ENCODE measurements around the gene PPP2R1A.

Gene PPP2R1A

DNA sequence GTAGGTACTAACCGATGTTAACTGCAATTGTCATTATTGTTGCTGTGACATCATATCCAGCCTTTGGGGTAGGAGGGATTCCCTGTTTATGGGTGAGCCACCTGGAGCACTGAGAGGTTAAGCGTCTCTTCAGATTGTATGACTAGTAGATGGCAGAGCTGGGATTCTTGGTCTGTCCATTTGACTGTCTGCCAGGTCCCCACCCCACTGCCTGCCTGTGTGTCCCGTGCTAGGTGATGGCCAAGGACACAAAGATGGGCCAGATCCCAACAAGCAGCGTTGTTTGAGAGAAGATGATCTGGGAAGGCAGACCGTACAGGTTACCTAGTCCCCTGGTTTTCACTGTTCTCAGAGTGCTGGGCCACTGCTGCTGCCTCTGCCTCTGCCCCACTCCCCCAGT lies 16.6 kb downstream of the PPP2R1A start:
- Histone ChIP-seq H4K91ac (ENCODE audit: low read depth, low read length) (no peak overlapping the region), H3K4me1 (ENCODE audit: control insufficient read depth in 1 of 2, insufficient read depth in 2 of 2, low read length in 2 of 2) (no peaks in the 10 kb centered on the region), H2AFZ (ENCODE audit: insufficient read depth, low read length, poor library complexity) (no peak overlapping the region), H3K9ac (ENCODE audit: low read length) (no peak overlapping the region), H3K27me3 (ENCODE audit: insufficient read depth, low read length) (no peaks in the 10 kb centered on the region), H3K79me2 (ENCODE audit: control insufficient read depth, insufficient read depth, low read length, poor library complexity) (no peaks in the 10 kb centered on the region), H3K4me2 (ENCODE audit: low read length) (no peak overlapping the region), H3K36me3 (ENCODE audit: control insufficient read depth in 1 of 2, insufficient read depth in 2 of 2, low read length in 2 of 2) (peaks cover 59 to 85% of the 10 kb centered on the region in 2 experiments), H3K79me1 (ENCODE audit: low read length) (no peaks in the 10 kb centered on the region), H2AK5ac (ENCODE audit: low read length) (no peak overlapping the region), H3K18ac (ENCODE audit: low read length) (no peak overlapping the region), H3K9me3 (ENCODE audit: insufficient read depth, low read depth, low read length) (no peaks in the 10 kb centered on the region), H2BK12ac (ENCODE audit: low read length) (no peak overlapping the region), H3K4me3 (ENCODE audit: low read depth, low read length) (no peak overlapping the region), H4K8ac (ENCODE audit: low read depth, low read length) (no peak overlapping the region), H2BK120ac (ENCODE audit: insufficient read depth, low read length, poor library complexity) (no peak overlapping the region), H3K27ac (ENCODE audit: low read depth, low read length) (no peak overlapping the region), H3K4ac (ENCODE audit: low read depth, low read length) (no peak overlapping the region), H3K23ac (ENCODE audit: low read length) (no peak overlapping the region), H2BK5ac (ENCODE audit: low read depth, low read length, poor library complexity) (no peak overlapping the region), H4K12ac (ENCODE audit: low read depth, low read length) (no peak overlapping the region), H3K14ac (ENCODE audit: low read length) (no peak overlapping the region)
- no peak for DNase-seq
- WGBS (ENCODE audit: extremely low coverage, insufficient coverage, insufficient read length): no CpG with 5 or more reads among the region's 5 CpGs

DNA sequence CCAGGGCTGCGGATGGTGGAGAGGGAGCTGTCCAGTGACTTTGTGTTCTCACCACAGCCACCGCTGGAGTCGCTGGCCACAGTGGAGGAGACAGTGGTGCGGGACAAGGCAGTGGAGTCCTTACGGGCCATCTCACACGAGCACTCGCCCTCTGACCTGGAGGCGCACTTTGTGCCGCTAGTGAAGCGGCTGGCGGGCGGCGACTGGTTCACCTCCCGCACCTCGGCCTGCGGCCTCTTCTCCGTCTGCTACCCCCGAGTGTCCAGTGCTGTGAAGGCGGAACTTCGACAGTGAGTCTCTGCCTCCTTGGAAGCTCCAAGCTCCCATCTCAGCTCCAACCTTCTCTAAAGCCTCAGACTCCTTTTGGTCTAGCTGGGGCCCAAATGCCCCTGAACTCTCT lies 21.4 kb downstream of the PPP2R1A start:
- no peak overlapping the region for H2AK5ac ChIP-seq (ENCODE audit: low read length)
- no peak overlapping the region for H4K8ac ChIP-seq (ENCODE audit: low read depth, low read length)
- H3K27ac ChIP-seq (ENCODE audit: low read depth, low read length): peak overlapping the region; percentile 52
- no peaks in the 10 kb centered on the region for H3K79me2 ChIP-seq (ENCODE audit: control insufficient read depth, insufficient read depth, low read length, poor library complexity)
- H3K79me1 ChIP-seq (ENCODE audit: low read length): no peaks in the 10 kb centered on the region
- no peak overlapping the region for H4K91ac ChIP-seq (ENCODE audit: low read depth, low read length)
- H3K9ac ChIP-seq (ENCODE audit: low read length): no peak overlapping the region
- no peak overlapping the region for H3K14ac ChIP-seq (ENCODE audit: low read length)
- no peak overlapping the region for H2BK5ac ChIP-seq (ENCODE audit: low read depth, low read length, poor library complexity)
- no peak overlapping the region for H2BK12ac ChIP-seq (ENCODE audit: low read length)
- no peak overlapping the region for H2AFZ ChIP-seq (ENCODE audit: insufficient read depth, low read length, poor library complexity)
- H3K23ac ChIP-seq (ENCODE audit: low read length): no peak overlapping the region
- H2BK120ac ChIP-seq (ENCODE audit: insufficient read depth, low read length, poor library complexity): no peak overlapping the region
- no peak overlapping the region for H3K4me2 ChIP-seq (ENCODE audit: low read length)
- H4K12ac ChIP-seq (ENCODE audit: low read depth, low read length): no peak overlapping the region
- no peak overlapping the region for H3K4me3 ChIP-seq (ENCODE audit: low read depth, low read length)
- no peaks in the 10 kb centered on the region for H3K27me3 ChIP-seq (ENCODE audit: insufficient read depth, low read length)
- DNase-seq: peak in 1 of 2 donors; percentile 27
- peak overlapping the region; percentile 7 for H3K18ac ChIP-seq (ENCODE audit: low read length)
- peaks cover 2 to 3% of the 10 kb centered on the region in 2 experiments for H3K4me1 ChIP-seq (ENCODE audit: control insufficient read depth in 1 of 2, insufficient read depth in 2 of 2, low read length in 2 of 2)
- no CpG with 5 or more reads among the region's 20 CpGs for WGBS (ENCODE audit: extremely low coverage, insufficient coverage, insufficient read length)
- peaks cover 70 to 84% of the 10 kb centered on the region in 2 experiments for H3K36me3 ChIP-seq (ENCODE audit: control insufficient read depth in 1 of 2, insufficient read depth in 2 of 2, low read length in 2 of 2)
- no peaks in the 10 kb centered on the region for H3K9me3 ChIP-seq (ENCODE audit: insufficient read depth, low read depth, low read length)
- H3K4ac ChIP-seq (ENCODE audit: low read depth, low read length): no peak overlapping the region

DNA sequence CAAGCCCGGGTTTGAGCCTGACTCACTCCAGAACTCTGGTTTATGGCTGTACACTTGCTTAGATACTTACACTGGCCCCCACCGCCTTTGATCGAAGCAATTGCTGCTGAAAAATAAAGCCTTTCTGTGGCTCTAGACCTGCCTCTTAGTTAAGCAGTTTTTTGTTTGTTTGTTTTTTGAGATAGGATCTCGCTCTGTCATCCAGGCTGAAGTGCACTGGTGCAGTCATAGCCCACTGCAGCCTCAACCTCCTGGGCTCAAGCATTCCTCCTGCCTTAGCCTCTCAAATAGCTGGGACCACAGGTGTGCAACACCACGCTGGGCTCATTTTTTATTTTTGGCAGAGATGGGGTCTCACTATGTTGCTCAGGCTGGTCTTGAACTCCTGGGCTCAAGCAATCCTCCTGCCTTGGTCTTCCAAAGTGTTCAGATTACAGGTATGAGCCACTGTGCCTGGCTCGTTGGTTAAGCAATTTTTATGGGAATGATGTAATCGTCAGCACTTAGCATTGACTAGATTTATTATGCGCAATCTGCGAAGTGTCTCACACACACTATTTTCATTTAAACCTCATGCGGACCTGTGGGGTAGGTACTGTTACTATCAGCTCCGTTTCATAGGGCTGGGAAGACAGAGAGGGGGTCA lies 22.2 kb downstream of the PPP2R1A start:
- Histone ChIP-seq H2BK5ac (ENCODE audit: low read depth, low read length, poor library complexity) (peak overlapping the region; percentile 38), H4K8ac (ENCODE audit: low read depth, low read length) (no peak overlapping the region), H4K12ac (ENCODE audit: low read depth, low read length) (no peak overlapping the region), H3K27me3 (ENCODE audit: insufficient read depth, low read length) (no peaks in the 10 kb centered on the region), H2AFZ (ENCODE audit: insufficient read depth, low read length, poor library complexity) (no peak overlapping the region), H4K91ac (ENCODE audit: low read depth, low read length) (peak overlapping the region; percentile 5), H2BK120ac (ENCODE audit: insufficient read depth, low read length, poor library complexity) (no peak overlapping the region), H3K4me1 (ENCODE audit: control insufficient read depth in 1 of 2, insufficient read depth in 2 of 2, low read length in 2 of 2) (peaks cover 2 to 3% of the 10 kb centered on the region in 2 experiments), H3K23ac (ENCODE audit: low read length) (no peak overlapping the region), H3K79me1 (ENCODE audit: low read length) (no peaks in the 10 kb centered on the region), H3K4ac (ENCODE audit: low read depth, low read length) (no peak overlapping the region), H3K9me3 (ENCODE audit: insufficient read depth, low read depth, low read length) (no peaks in the 10 kb centered on the region), H3K14ac (ENCODE audit: low read length) (no peak overlapping the region), H3K4me3 (ENCODE audit: low read depth, low read length) (no peak overlapping the region), H2AK5ac (ENCODE audit: low read length) (no peak overlapping the region), H3K79me2 (ENCODE audit: control insufficient read depth, insufficient read depth, low read length, poor library complexity) (no peaks in the 10 kb centered on the region), H3K9ac (ENCODE audit: low read length) (no peak overlapping the region), H2BK12ac (ENCODE audit: low read length) (no peak overlapping the region), H3K27ac (ENCODE audit: low read depth, low read length) (no peak overlapping the region), H3K4me2 (ENCODE audit: low read length) (no peak overlapping the region), H3K18ac (ENCODE audit: low read length) (no peak overlapping the region), H3K36me3 (ENCODE audit: control insufficient read depth in 1 of 2, insufficient read depth in 2 of 2, low read length in 2 of 2) (peaks cover 74 to 86% of the 10 kb centered on the region in 2 experiments)
- no CpG with 5 or more reads among the region's 11 CpGs for WGBS (ENCODE audit: extremely low coverage, insufficient coverage, insufficient read length)
- DNase-seq: peak; percentile 57 to 89

DNA sequence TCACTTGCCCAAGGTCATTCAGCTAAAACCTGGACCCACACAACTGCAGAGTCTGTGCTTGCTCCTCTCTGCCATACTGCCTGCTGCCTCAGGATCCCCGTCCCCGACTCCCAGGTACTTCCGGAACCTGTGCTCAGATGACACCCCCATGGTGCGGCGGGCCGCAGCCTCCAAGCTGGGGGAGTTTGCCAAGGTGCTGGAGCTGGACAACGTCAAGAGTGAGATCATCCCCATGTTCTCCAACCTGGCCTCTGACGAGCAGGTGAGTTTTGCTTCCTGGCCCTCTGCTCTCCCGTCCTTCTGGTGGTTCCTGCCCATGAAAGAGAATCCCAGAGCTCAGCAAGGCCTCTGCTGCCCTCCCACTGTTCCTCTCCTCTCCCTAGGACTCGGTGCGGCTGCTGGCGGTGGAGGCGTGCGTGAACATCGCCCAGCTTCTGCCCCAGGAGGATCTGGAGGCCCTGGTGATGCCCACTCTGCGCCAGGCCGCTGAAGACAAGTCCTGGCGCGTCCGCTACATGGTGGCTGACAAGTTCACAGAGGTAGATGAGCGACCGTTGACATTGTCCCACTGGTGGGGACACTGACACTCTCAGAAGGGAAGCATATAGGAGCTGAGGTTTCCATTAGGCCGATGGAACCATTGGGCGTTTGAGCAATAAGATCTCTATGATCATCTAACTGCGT lies 22.9 kb downstream of the PPP2R1A start:
- H2AFZ ChIP-seq (ENCODE audit: insufficient read depth, low read length, poor library complexity): no peak overlapping the region
- no peak overlapping the region for H2AK5ac ChIP-seq (ENCODE audit: low read length)
- peaks cover 2 to 3% of the 10 kb centered on the region in 2 experiments for H3K4me1 ChIP-seq (ENCODE audit: control insufficient read depth in 1 of 2, insufficient read depth in 2 of 2, low read length in 2 of 2)
- peak overlapping the region; percentile 5 for H4K91ac ChIP-seq (ENCODE audit: low read depth, low read length)
- peaks cover 74 to 86% of the 10 kb centered on the region in 2 experiments for H3K36me3 ChIP-seq (ENCODE audit: control insufficient read depth in 1 of 2, insufficient read depth in 2 of 2, low read length in 2 of 2)
- H3K4ac ChIP-seq (ENCODE audit: low read depth, low read length): no peak overlapping the region
- WGBS (ENCODE audit: extremely low coverage, insufficient coverage, insufficient read length): no CpG with 5 or more reads among the region's 25 CpGs
- no peak overlapping the region for H3K4me2 ChIP-seq (ENCODE audit: low read length)
- no peak overlapping the region for H3K14ac ChIP-seq (ENCODE audit: low read length)
- H4K8ac ChIP-seq (ENCODE audit: low read depth, low read length): peak overlapping the region; percentile 17
- H2BK120ac ChIP-seq (ENCODE audit: insufficient read depth, low read length, poor library complexity): no peak overlapping the region
- H3K79me2 ChIP-seq (ENCODE audit: control insufficient read depth, insufficient read depth, low read length, poor library complexity): no peaks in the 10 kb centered on the region
- no peak overlapping the region for H2BK12ac ChIP-seq (ENCODE audit: low read length)
- no peak overlapping the region for H3K4me3 ChIP-seq (ENCODE audit: low read depth, low read length)
- H3K27ac ChIP-seq (ENCODE audit: low read depth, low read length): no peak overlapping the region
- no peaks in the 10 kb centered on the region for H3K27me3 ChIP-seq (ENCODE audit: insufficient read depth, low read length)
- DNase-seq: no peak
- peak overlapping the region; percentile 11 for H3K18ac ChIP-seq (ENCODE audit: low read length)
- H3K9ac ChIP-seq (ENCODE audit: low read length): no peak overlapping the region
- H2BK5ac ChIP-seq (ENCODE audit: low read depth, low read length, poor library complexity): peak overlapping the region; percentile 38
- H3K79me1 ChIP-seq (ENCODE audit: low read length): no peaks in the 10 kb centered on the region
- peak overlapping the region; percentile 52 for H4K12ac ChIP-seq (ENCODE audit: low read depth, low read length)
- no peaks in the 10 kb centered on the region for H3K9me3 ChIP-seq (ENCODE audit: insufficient read depth, low read depth, low read length)
- no peak overlapping the region for H3K23ac ChIP-seq (ENCODE audit: low read length)

Measured in trophoblast cell (in vitro differentiated cells and primary cell).